Aorta (tissue), 5 donors: ENCODE results near the gene NR1D2. TPM values are rescaled to one million over a fixed set of nuclear protein-coding genes. Genes with fewer than 3 reads are reported as not detected.
"Not testable (repeated sequence)": the region's sequence is repeated elsewhere in the genome, so short reads cannot be mapped to it uniquely, and the experiment has no call there.

Source experiments
- ATAC-seq: fragments of 200-7000 bp; cut with Tn5 transposase; one replicate; pipeline ENCODE4 v1.9.1; 2022; ENCODE audit warnings: moderate library complexity; ENCODE audit not compliant: low FRiP score
- DNase-seq, 2 donors: peaks; one replicate each; pipeline ENCODE4 v3.0.0-alpha.2; 2020
- H3K27ac ChIP-seq, 2 donors: one replicate each; pipeline ENCODE4 v1.5.1; 2013; ENCODE audit warnings: low read length in 2 of 2, mild to moderate bottlenecking in 2 of 2, moderate library complexity in 2 of 2, control low read depth in 1 of 2, inconsistent platforms in 1 of 2, low read depth in 1 of 2
- H3K27me3 ChIP-seq, 2 donors: one replicate each; pipeline ENCODE4 v1.6.1; 2013; ENCODE audit warnings: control low read depth in 1 of 2, low read length in 1 of 2, mild to moderate bottlenecking in 1 of 2, moderate library complexity in 1 of 2; ENCODE audit not compliant: insufficient read depth in 2 of 2, control insufficient read depth in 1 of 2
- H3K36me3 ChIP-seq, 2 donors: one replicate each; pipeline ENCODE4 v1.6.1; 2013; ENCODE audit warnings: control low read depth in 1 of 2, low read length in 1 of 2, mild to moderate bottlenecking in 1 of 2; ENCODE audit not compliant: insufficient read depth in 2 of 2, control insufficient read depth in 1 of 2
- H3K4me1 ChIP-seq, 2 donors: one replicate each; pipeline ENCODE4 v1.6.1; 2013; ENCODE audit warnings: low read length in 2 of 2, control low read depth in 1 of 2, mild to moderate bottlenecking in 1 of 2, moderate library complexity in 1 of 2; ENCODE audit not compliant: insufficient read depth in 2 of 2, control insufficient read depth in 1 of 2
- H3K4me3 ChIP-seq, 2 donors: one replicate each; pipeline ENCODE4 v1.5.1; 2013; ENCODE audit warnings: low read length in 2 of 2, control low read depth in 1 of 2, mild to moderate bottlenecking in 1 of 2
- H3K9me3 ChIP-seq: one replicate; pipeline ENCODE4 v1.6.1; 2013; ENCODE audit warnings: mild to moderate bottlenecking, low read length; ENCODE audit not compliant: control insufficient read depth
- whole genome bisulfite sequencing, 2 donors: extraction: QIAGEN DNeasy Blood & Tissue Kit; methylation state at CpG; one replicate each; pipeline ENCODE4 v1.1.7; 2013; 5-methylcytosine and 5-hydroxymethylcytosine counted together
- intact Hi-C, 2 donors: fragments of 100-400 bp; cut with DNase I; formaldehyde crosslinking; loops; one replicate each; pipeline versions ENCODE4 v1.14.2 to v1.15.0; 2022
- polyA plus RNA-seq, 2 donors: library from polyadenylated mRNA; stranded (reverse); fragments of 200-250 nt; gene quantifications; one replicate each; pipeline ENCODE4 v1.2.3, GENCODE V29; 2013
- total RNA-seq, 2 donors: library from RNA; stranded (reverse); fragmentation: NEBNext Ultra II Directional; extraction: Animal tissue kit (Norgen Biotek cat#: 25700); gene quantifications; one replicate each; pipeline ENCODE4 v1.2.1, GENCODE V29; 2021
- donor health status: healthy with polysubstance abuse.
- donor health status: Bipolar disorder and iron deficiency.
- donor health status: DM: no; HTN: no; CAD: no.
- donor health status: DM: no; HTN: no; CAD: no.
- donor health status: DM: yes; HTN: yes; CAD: no.

Gene NR1D2
- total and polyA plus RNA-seq, 4 donors = 16.3 to 61.1 (median 22.6) TPM

- Histone ChIP-seq H3K36me3 (peaks cover 0 to 4% of the 10 kb centered on the region in 2 donors), H3K4me3 (peak overlapping the region in 1 of 2 donors; percentile 83), H3K4me1 (peaks cover 0 to 8% of the 10 kb centered on the region in 2 donors), H3K27ac (no peak overlapping the region), H3K27me3 (no peaks in the 10 kb centered on the region), H3K9me3 (no peaks in the 10 kb centered on the region)
- intact Hi-C loops = no loop called here
- 43 to 49% methylated on average over 7 of the region's 7 CpGs for WGBS, 2 donors
- DNase-seq = no peak
- ATAC-seq = no peak
Measured at GRCh38 chr3:23915537-23916108, 29.5 kb upstream of the NR1D2 start.

- intact Hi-C loops = no loop called here
- 1% methylated on average over 48 of the region's 48 CpGs for WGBS, 2 donors
Measured at GRCh38 chr3:23916152-23916885, 28.8 kb upstream of the NR1D2 start.

GRCh38 chr3:23916886-23917678 lies 28.0 kb upstream of the NR1D2 start, which contains the start of the genes NKIRAS1 and RPL15:
Gene NKIRAS1, minus strand, starts transcription at chr3:23916990. Its CDS starts 6,086 bp downstream, at chr3:23910904.
Gene RPL15, plus strand, starts transcription at chr3:23917132. Its CDS starts 728 bp downstream, at chr3:23917860.
- ATAC-seq (peak; percentile 99), DNase-seq (peak; percentile 99)
- Histone ChIP-seq H3K4me1 (peaks cover 0 to 8% of the 10 kb centered on the region in 2 donors), H3K27ac (peak within 1 kb of the TSS; percentile 4 to 65), H3K4me3 (peak within 1 kb of the TSS; percentile 55 to 83), H3K36me3 (peaks cover 0 to 4% of the 10 kb centered on the region in 2 donors), H3K27me3 (no peaks in the 10 kb centered on the region), H3K9me3 (no peaks in the 10 kb centered on the region)
- 0% methylated on average over 63 to 64 of the region's 64 CpGs for whole genome bisulfite sequencing, 2 donors
- intact Hi-C loops = loop anchor here in 1 of 2 donors (1.0 kb wide), 1 partner anchor 28 kb away; the partner anchor contains the start of gene NR1D2

More at GRCh38 chr3:23916152-23916885, 28.8 kb upstream of the NR1D2 start:
- Histone ChIP-seq H3K27ac (peak overlapping the region in 1 of 2 donors; percentile 64), H3K4me1 (peaks cover 0 to 8% of the 10 kb centered on the region in 2 donors), H3K4me3 (peak overlapping the region; percentile 52 to 83), H3K36me3 (peaks cover 0 to 4% of the 10 kb centered on the region in 2 donors), H3K27me3 (no peaks in the 10 kb centered on the region), H3K9me3 (no peaks in the 10 kb centered on the region)
- DNase-seq = no peak
- ATAC-seq = peak; percentile 78

- ATAC-seq, H3K27me3 ChIP-seq, H3K9me3 ChIP-seq, H3K4me1 ChIP-seq, DNase-seq, H3K36me3 ChIP-seq: not testable (repeated sequence)
- peak overlapping the region; percentile 4 to 65 for H3K27ac ChIP-seq
- intact Hi-C loops = loop anchor here in 1 of 2 donors (1.0 kb wide), 1 partner anchor 28 kb away; the partner anchor contains the start of gene NR1D2
- WGBS, 2 donors = 0% methylated on average over 17 to 21 of the region's 21 CpGs
- peak overlapping the region; percentile 55 to 65 for H3K4me3 ChIP-seq
Measured at GRCh38 chr3:23917679-23918303, 27.3 kb upstream of the NR1D2 start.

GRCh38 chr3:23918331-23918730 lies 26.8 kb upstream of the NR1D2 start:
- H3K36me3 ChIP-seq, intact Hi-C loops, ATAC-seq, H3K9me3 ChIP-seq, DNase-seq, H3K27me3 ChIP-seq, H3K4me1 ChIP-seq, H3K27ac ChIP-seq: not testable (repeated sequence)
- H3K4me3 ChIP-seq = peak overlapping the region; percentile 55 to 65
- 17% methylated on average over 12 of the region's 12 CpGs for WGBS, 2 donors

GRCh38 chr3:23919628-23920027 lies 25.5 kb upstream of the NR1D2 start:
- Histone ChIP-seq H3K4me3 (no peak overlapping the region), H3K9me3 (no peaks in the 10 kb centered on the region), H3K27ac (no peak overlapping the region), H3K36me3 (peaks cover 0 to 4% of the 10 kb centered on the region in 2 donors), H3K27me3 (no peaks in the 10 kb centered on the region), H3K4me1 (peaks cover 0 to 8% of the 10 kb centered on the region in 2 donors)
- WGBS, 2 donors = 63 to 68% methylated on average over 2 of the region's 2 CpGs
- DNase-seq = no peak
- ATAC-seq = no peak
- intact Hi-C loops = loop anchor here in 1 of 2 donors (10.0 kb wide), 1 partner anchor 65 kb away; no protein-coding TSS in a partner anchor

GRCh38 chr3:23920151-23920655 lies 24.9 kb upstream of the NR1D2 start:
- Histone ChIP-seq H3K27ac (no peak overlapping the region), H3K4me3 (no peak overlapping the region), H3K4me1 (peaks cover 0 to 7% of the 10 kb centered on the region in 2 donors), H3K36me3 (peaks cover 0 to 4% of the 10 kb centered on the region in 2 donors), H3K27me3 (no peaks in the 10 kb centered on the region), H3K9me3 (no peaks in the 10 kb centered on the region)
- WGBS, 2 donors = 72 to 73% methylated on average over 5 of the region's 5 CpGs
- intact Hi-C loops = loop anchor here in 1 of 2 donors (10.0 kb wide), 1 partner anchor 65 kb away; no protein-coding TSS in a partner anchor
- no peak for ATAC-seq
- no peak for DNase-seq
